HEK293T (cell line): ENCODE results near the gene GID8.

ENCODE experiments used
- CTCF ChIA-PET: fragments of 350-600 bp; formaldehyde crosslinking; extraction: SDS; loops from one replicate; lab custom pipeline; 2021; ENCODE audit warnings: antibody characterized with exemption, inconsistent platforms; lab: Yijun Ruan, JAX
- POLR2A ChIA-PET: fragments of 350-600 bp; formaldehyde crosslinking; extraction: SDS; loops from one replicate; lab custom pipeline; 2020; ENCODE audit warnings: antibody characterized with exemption, inconsistent platforms; lab: Yijun Ruan, JAX
- DNase-seq: peaks from one replicate; pipeline ENCODE4 v3.0.0; 2012; ENCODE audit warnings: mixed read lengths; ENCODE audit errors: extremely low spot score
- ARNT ChIP-seq: fragments of 450-650 bp; IDR thresholded peaks from 2 replicates; pipeline ENCODE4 v1.6.1; 2017; ENCODE audit warnings: mild to moderate bottlenecking
- BHLHE40 ChIP-seq: fragments of 450-650 bp; IDR thresholded peaks from 2 replicates; pipeline ENCODE4 v1.6.1; 2016; ENCODE audit warnings: mild to moderate bottlenecking, moderate library complexity, borderline replicate concordance
- CTBP1 ChIP-seq: fragments of 450-650 bp; IDR thresholded peaks from 2 replicates; pipeline ENCODE4 v1.6.1; 2016; ENCODE audit warnings: borderline replicate concordance
- ELF4 ChIP-seq: fragments of 450-650 bp; IDR thresholded peaks from 2 replicates; pipeline ENCODE4 v1.6.1; 2017; ENCODE audit warnings: antibody characterized with exemption
- FOXA1 ChIP-seq: fragments of 450-650 bp; IDR thresholded peaks from 2 replicates; pipeline ENCODE4 v1.6.1; 2016; ENCODE audit warnings: mild to moderate bottlenecking
- FOXK2 ChIP-seq: fragments of 450-650 bp; IDR thresholded peaks from 2 replicates; pipeline ENCODE4 v1.6.1; 2016; ENCODE audit warnings: mild to moderate bottlenecking
- FOXM1 ChIP-seq: fragments of 450-650 bp; IDR thresholded peaks from 2 replicates; pipeline ENCODE4 v1.6.1; 2017; ENCODE audit warnings: mild to moderate bottlenecking, borderline replicate concordance
- HDGF ChIP-seq: fragments of 450-650 bp; IDR thresholded peaks from 2 replicates; pipeline ENCODE4 v1.6.1; 2017; ENCODE audit warnings: antibody characterized with exemption, borderline replicate concordance
- L3MBTL2 ChIP-seq: fragments of 450-650 bp; conservative IDR thresholded peaks from 2 replicates; pipeline ENCODE4 v1.6.1; 2016; ENCODE audit warnings: mild to moderate bottlenecking
- LEF1 ChIP-seq: fragments of 450-650 bp; IDR thresholded peaks from 2 replicates; pipeline ENCODE4 v1.6.1; 2017; ENCODE audit warnings: mild to moderate bottlenecking, borderline replicate concordance
- NFRKB ChIP-seq: fragments of 450-650 bp; IDR thresholded peaks from 2 replicates; pipeline ENCODE4 v1.6.1; 2016; ENCODE audit warnings: mild to moderate bottlenecking, moderate library complexity
- PKNOX1 ChIP-seq: fragments of 450-650 bp; IDR thresholded peaks from 2 replicates; pipeline ENCODE4 v1.6.1; 2016
- SP1 ChIP-seq: fragments of 450-650 bp; IDR thresholded peaks from 2 replicates; pipeline ENCODE4 v1.6.1; 2017
- SUZ12 ChIP-seq: fragments of 450-650 bp; IDR thresholded peaks from 2 replicates; pipeline ENCODE4 v1.6.1; 2016; ENCODE audit warnings: mild to moderate bottlenecking
- TARDBP ChIP-seq: fragments of 450-650 bp; IDR thresholded peaks from 2 replicates; pipeline ENCODE4 v1.6.1; 2016
- ZNF384 ChIP-seq: fragments of 450-650 bp; IDR thresholded peaks from 2 replicates; pipeline ENCODE4 v1.6.1; 2016

The GID8 gene

GRCh38 chr20:62947532-62948300 is 9.8 kb downstream of the GID8 start:
- POLR2A ChIA-PET, result interaction anchor here (1.2 kb wide), 1 partner anchor 10 kb away, joined by 5 read pairs; the partner anchor contains the start of gene GID8
- TF ChIP-seq PKNOX1 (no peak), NFRKB (no peak), TARDBP (no peak), CTBP1 (no peak), FOXM1 (no peak), FOXK2 (no peak), BHLHE40 (no peak), SP1 (no peak), ZNF384 (no peak), FOXA1 (no peak), HDGF (no peak), L3MBTL2 (no peak), SUZ12 (no peak)
- DNase-seq, result no peak
- CTCF ChIA-PET, result interaction anchor here (0.7 kb wide), 1 partner anchor 48 kb away, joined by 3 read pairs; no protein-coding TSS in a partner anchor

DNA sequence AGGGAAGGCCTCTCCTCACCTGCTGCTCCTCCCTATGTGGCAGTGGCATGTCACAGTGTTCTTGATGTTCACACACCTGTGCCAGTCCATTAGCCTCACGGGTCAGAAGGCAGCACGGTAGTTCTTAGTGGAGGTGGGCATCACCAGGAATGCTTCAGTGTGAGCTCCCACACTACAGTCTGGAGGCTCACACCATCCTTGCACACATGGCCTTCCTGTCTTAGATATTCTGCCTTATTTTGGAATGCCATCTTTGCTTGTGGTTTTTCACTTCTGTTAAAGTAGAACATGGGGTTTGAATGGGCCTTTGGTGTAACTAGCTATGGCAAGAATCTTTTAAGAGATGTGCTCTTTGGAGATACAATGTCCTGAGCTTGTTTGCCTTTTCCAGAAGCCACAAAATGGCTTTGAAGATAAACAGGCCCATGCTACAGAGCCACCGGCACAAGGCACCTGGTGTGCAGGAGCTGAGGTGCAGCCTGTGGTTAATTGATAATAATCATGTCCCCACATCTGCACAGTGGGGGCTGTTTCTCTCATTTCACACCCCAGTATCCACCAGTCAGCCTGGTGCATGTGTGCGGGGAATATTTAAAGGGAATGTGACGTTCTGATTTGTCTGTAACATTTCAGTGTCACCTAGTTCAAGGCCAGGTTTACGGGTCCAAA is 11.3 kb downstream of the GID8 start:
- TF ChIP-seq HDGF, result no peak
- no peak for TF ChIP-seq BHLHE40
- TF ChIP-seq CTBP1, result no peak
- TF ChIP-seq PKNOX1, result no peak
- no peak for TF ChIP-seq L3MBTL2
- no peak for TF ChIP-seq ELF4
- TF ChIP-seq FOXK2, result no peak
- TF ChIP-seq NFRKB, result no peak
- TF ChIP-seq FOXM1, result no peak
- no peak for TF ChIP-seq TARDBP
- TF ChIP-seq SP1, result no peak
- TF ChIP-seq SUZ12, result no peak
- POLR2A ChIA-PET, result interaction anchor here (2.0 kb wide), 1 partner anchor 12 kb away, joined by 5 read pairs; the partner anchor contains the start of gene GID8
- CTCF ChIA-PET, result no interaction called here
- no peak for DNase-seq

DNA sequence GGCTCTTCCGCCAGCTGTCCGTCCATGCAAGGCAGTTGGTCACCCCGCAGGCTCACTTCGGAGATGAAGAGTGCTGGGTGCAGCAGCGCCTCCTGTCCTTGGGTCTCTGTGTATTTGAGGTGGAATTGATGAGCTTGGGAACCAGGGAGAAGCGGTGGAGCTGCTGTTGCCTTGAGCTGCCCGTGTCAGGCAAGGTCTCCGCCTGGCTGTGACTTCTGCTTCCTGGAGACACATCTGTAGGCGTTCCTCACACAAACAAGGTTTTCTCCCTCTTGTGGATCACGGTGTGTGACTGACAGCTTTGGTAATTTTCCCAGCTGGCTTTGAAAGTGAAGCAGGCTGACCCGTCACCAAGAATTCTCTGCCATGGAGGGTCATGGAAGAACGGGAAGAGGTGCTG is 12.0 kb downstream of the GID8 start:
- POLR2A ChIA-PET, result interaction anchor here (2.0 kb wide), 1 partner anchor 12 kb away, joined by 5 read pairs; the partner anchor contains the start of gene GID8
- DNase-seq, result no peak
- TF ChIP-seq BHLHE40 (no peak), LEF1 (no peak), CTBP1 (no peak), TARDBP (no peak), ARNT (no peak), HDGF (no peak), FOXA1 (no peak), FOXM1 (no peak), ZNF384 (no peak), ELF4 (no peak), SP1 (no peak), PKNOX1 (no peak), L3MBTL2 (no peak), FOXK2 (no peak), NFRKB (no peak), SUZ12 (no peak)
- CTCF ChIA-PET, result no interaction called here

DNA sequence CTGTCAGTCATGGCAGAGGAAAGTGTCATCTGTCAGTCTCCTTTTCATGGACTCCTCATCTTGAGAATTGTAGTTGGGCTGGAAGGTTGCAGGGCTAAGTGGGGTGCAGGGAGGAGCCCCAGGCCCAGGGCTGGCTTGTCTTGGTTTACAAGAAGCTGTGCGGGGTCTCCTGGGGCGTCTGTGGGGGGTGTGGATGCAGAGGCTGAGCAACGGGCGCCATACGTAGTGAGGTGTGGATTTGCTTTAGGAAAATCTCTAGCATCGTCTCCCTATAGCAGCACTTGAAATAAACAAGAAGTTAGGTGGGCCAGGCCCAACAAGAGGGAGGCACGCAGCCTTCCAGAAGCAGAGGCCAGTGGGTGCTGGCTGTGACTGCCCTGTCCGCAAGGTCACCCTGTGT is 12.8 kb downstream of the GID8 start:
- ChIA-PET CTCF (no interaction called here), POLR2A (interaction anchor here (2.0 kb wide), 1 partner anchor 13 kb away, joined by 5 read pairs; the partner anchor contains the start of gene GID8)
- TF ChIP-seq NFRKB (no peak), TARDBP (no peak), CTBP1 (no peak)
- no peak for DNase-seq

- ChIA-PET POLR2A (no interaction called here), CTCF (no interaction called here)
- TF ChIP-seq BHLHE40 (no peak), TARDBP (no peak), SUZ12 (no peak), PKNOX1 (no peak), CTBP1 (no peak), ARNT (no peak), ELF4 (no peak), SP1 (no peak), L3MBTL2 (no peak), NFRKB (no peak), HDGF (no peak), LEF1 (no peak), ZNF384 (no peak), FOXK2 (no peak), FOXM1 (no peak), FOXA1 (no peak)
- DNase-seq, result no peak
These were observed 13.4 kb downstream of the GID8 start for GRCh38 chr20:62951143-62951895.
